H9 (cell line): ENCODE measurements around the gene MCM7. TPM values are rescaled to one million over a fixed set of nuclear protein-coding genes. Genes with fewer than 3 reads are reported as not detected.

ENCODE experiments used
- DNase-seq: peaks from one replicate; pipeline ENCODE4 v3.0.0-alpha.2; 2017
- H2AFZ ChIP-seq: one replicate; pipeline ENCODE4 v1.6.1; 2013; ENCODE audit warnings: mild to moderate bottlenecking, low read length, control low read depth, moderate library complexity
- H2AK5ac ChIP-seq: 2 replicates; pipeline ENCODE4 v1.6.1; 2013; ENCODE audit warnings: low read length, control low read depth, mixed read lengths; ENCODE audit not compliant: insufficient read length
- H2BK120ac ChIP-seq: one replicate; pipeline ENCODE4 v1.6.1; 2013; ENCODE audit warnings: low read depth, mild to moderate bottlenecking, low read length, control low read depth, inconsistent platforms; ENCODE audit not compliant: poor library complexity, severe bottlenecking
- H2BK12ac ChIP-seq: 2 replicates; pipeline ENCODE4 v1.6.1; 2013; ENCODE audit warnings: low read length, control low read depth, mixed read lengths, low read depth; ENCODE audit not compliant: insufficient read length
- H2BK15ac ChIP-seq: 2 replicates; pipeline ENCODE4 v1.6.1; 2013; ENCODE audit warnings: low read depth, low read length, control low read depth
- H2BK20ac ChIP-seq: one replicate; pipeline ENCODE4 v1.6.1; 2013; ENCODE audit warnings: low read depth, mild to moderate bottlenecking, low read length, control low read depth, inconsistent platforms; ENCODE audit not compliant: poor library complexity, severe bottlenecking
- H2BK5ac ChIP-seq: 2 replicates; pipeline ENCODE4 v1.6.1; 2013; ENCODE audit warnings: low read length, control low read depth, mixed read lengths; ENCODE audit not compliant: insufficient read length
- H3K14ac ChIP-seq: 2 replicates; pipeline ENCODE4 v1.6.1; 2013; ENCODE audit warnings: low read length, control low read depth; ENCODE audit not compliant: insufficient read depth
- H3K18ac ChIP-seq: 2 replicates; pipeline ENCODE4 v1.6.1; 2013; ENCODE audit warnings: low read depth, mild to moderate bottlenecking, mixed read lengths, low read length, control low read depth; ENCODE audit not compliant: insufficient read length
- H3K23ac ChIP-seq: 2 replicates; pipeline ENCODE4 v1.6.1; 2013; ENCODE audit warnings: low read length, control low read depth, mixed read lengths, low read depth; ENCODE audit not compliant: insufficient read length
- H3K23me2 ChIP-seq: 2 replicates; pipeline ENCODE4 v1.6.1; 2013; ENCODE audit warnings: low read depth, mild to moderate bottlenecking, mixed read lengths, low read length, control low read depth; ENCODE audit not compliant: insufficient read length, poor library complexity, severe bottlenecking
- H3K27ac ChIP-seq: 2 replicates; pipeline ENCODE4 v1.5.1; 2013; ENCODE audit warnings: low read length, control low read depth, mixed read lengths, low read depth; ENCODE audit not compliant: insufficient read length
- H3K27me3 ChIP-seq: 2 replicates; pipeline ENCODE4 v1.6.1; 2013; ENCODE audit warnings: low read length, control low read depth, inconsistent platforms; ENCODE audit not compliant: insufficient read depth
- H3K4ac ChIP-seq: 2 replicates; pipeline ENCODE4 v1.6.1; 2013; ENCODE audit warnings: low read depth, mild to moderate bottlenecking, control low read depth, inconsistent platforms, low read length, moderate library complexity
- H3K4me1 ChIP-seq: 2 replicates; pipeline ENCODE4 v1.6.1; 2013; ENCODE audit warnings: low read length, control low read depth, inconsistent platforms; ENCODE audit not compliant: insufficient read depth
- H3K4me2 ChIP-seq: 2 replicates; pipeline ENCODE4 v1.6.1; 2013; ENCODE audit warnings: low read length, control low read depth, mixed read lengths; ENCODE audit not compliant: insufficient read length, insufficient read depth
- H3K56ac ChIP-seq: 2 replicates; pipeline ENCODE4 v1.6.1; 2013; ENCODE audit warnings: low read depth, mild to moderate bottlenecking, mixed read lengths, low read length, control low read depth; ENCODE audit not compliant: insufficient read length
- H3K79me1 ChIP-seq: 2 replicates; pipeline ENCODE4 v1.6.1; 2013; ENCODE audit warnings: low read depth, mild to moderate bottlenecking, moderate library complexity, low read length, control low read depth, inconsistent platforms; ENCODE audit not compliant: insufficient read depth, poor library complexity, severe bottlenecking
- H3K79me2 ChIP-seq: 2 replicates; pipeline ENCODE4 v1.6.1; 2013; ENCODE audit warnings: low read length, control low read depth, inconsistent platforms; ENCODE audit not compliant: insufficient read depth
- H3K9ac ChIP-seq: 2 replicates; pipeline ENCODE4 v1.6.1; 2013; ENCODE audit warnings: low read length, control low read depth, mixed read lengths; ENCODE audit not compliant: insufficient read length; ENCODE audit errors: extremely low read depth
- H3K9me3 ChIP-seq: one replicate; pipeline ENCODE4 v1.6.1; 2013; ENCODE audit warnings: low read depth, low read length, inconsistent platforms; ENCODE audit not compliant: control insufficient read depth
- H3T11ph ChIP-seq: one replicate; pipeline ENCODE4 v1.6.1; 2013; ENCODE audit warnings: mild to moderate bottlenecking, low read length, control low read depth, inconsistent platforms
- H4K20me1 ChIP-seq: one replicate; pipeline ENCODE4 v1.6.1; 2013; ENCODE audit not compliant: control insufficient read depth, insufficient read length, insufficient read depth
- H4K5ac ChIP-seq: 2 replicates; pipeline ENCODE4 v1.6.1; 2013; ENCODE audit warnings: low read depth, mild to moderate bottlenecking, mixed read lengths, low read length, control low read depth; ENCODE audit not compliant: insufficient read length
- H4K8ac ChIP-seq: replicated peaks from 2 replicates; pipeline ENCODE4 v1.6.1; 2013; ENCODE audit warnings: low read length, control low read depth, mixed read lengths, low read depth; ENCODE audit not compliant: insufficient read length
- H4K91ac ChIP-seq: 2 replicates; pipeline ENCODE4 v1.6.1; 2013; ENCODE audit warnings: low read depth, mild to moderate bottlenecking, moderate library complexity, mixed read lengths, low read length, control low read depth; ENCODE audit not compliant: insufficient read length
- H3K27ac Mint-ChIP-seq, 3 experiments: 2 replicates in 2 of 3; 3 replicates in 1 of 3; pipeline ENCODE4 v1.8.0; 2020 to 2021; ENCODE audit warnings: mixed read lengths in 3 of 3, mild to moderate bottlenecking in 1 of 3, moderate library complexity in 1 of 3
- H3K27me3 Mint-ChIP-seq: 2 replicates; pipeline ENCODE4 v1.8.0; 2021; ENCODE audit warnings: low read depth, mild to moderate bottlenecking, moderate library complexity, mixed read lengths
- H3K36me3 Mint-ChIP-seq, 3 experiments: 2 replicates in 2 of 3; 3 replicates in 1 of 3; pipeline ENCODE4 v1.8.0; 2020 to 2021; ENCODE audit warnings: low read depth in 3 of 3, mixed read lengths in 3 of 3; ENCODE audit not compliant: insufficient read depth in 1 of 3
- H3K4me1 Mint-ChIP-seq, 2 experiments: 2 replicates each; pipeline ENCODE4 v1.8.0; 2020; ENCODE audit warnings: mixed read lengths in 2 of 2
- H3K4me3 Mint-ChIP-seq, 2 experiments: 2 replicates in 1 of 2; 3 replicates in 1 of 2; pipeline ENCODE4 v1.8.0; 2020 to 2021; ENCODE audit warnings: mild to moderate bottlenecking in 2 of 2, mixed read lengths in 2 of 2, moderate library complexity in 1 of 2
- H3K9me3 Mint-ChIP-seq, 2 experiments: 2 replicates in 1 of 2; 3 replicates in 1 of 2; pipeline ENCODE4 v1.8.0; 2020; ENCODE audit warnings: mild to moderate bottlenecking in 2 of 2, mixed read lengths in 2 of 2, moderate library complexity in 1 of 2
- CTCF ChIP-seq: fragments of 200-600 bp; sonication (generic); conservative IDR thresholded peaks from 3 replicates; pipeline ENCODE4 v1.8.0; 2021; ENCODE audit warnings: antibody characterized with exemption, mild to moderate bottlenecking
- WGBS: extraction: QIAGEN DNeasy Blood & Tissue Kit; methylation state at CpG from one replicate; pipeline ENCODE4 v1.1.7; 2013; ENCODE audit warnings: missing lambda C conversion rate, low lambda C conversion rate, mixed read lengths; ENCODE audit not compliant: insufficient read length; ENCODE audit errors: extremely low coverage; 5-methylcytosine and 5-hydroxymethylcytosine counted together
- total RNA-seq: library from RNA; stranded (reverse); gene quantifications from 2 replicates; pipeline ENCODE4 v1.2.1, GENCODE V29; 2021

The MCM7 gene
- total RNA-seq, 1 experiment from 2014 or later, result 390 TPM

- H3K23ac ChIP-seq, result no peak overlapping the region
- H3K27me3 ChIP-seq, result no peaks in the 10 kb centered on the region
- no peaks in the 10 kb centered on the region for H4K20me1 ChIP-seq
- Mint-ChIP-seq H3K27ac (peak overlapping the region; percentile 93 to 98 (median 93)), H3K9me3 (no peaks in the 10 kb centered on the region; a peak in 1 of 5 replicates), H3K4me1 (peaks cover 9 to 15% of the 10 kb centered on the region in 2 experiments), H3K4me3 (peak overlapping the region; percentile 96 to 97), H3K27me3 (peaks cover 5% of the 10 kb centered on the region), H3K36me3 (peaks cover 32 to 35% (median 34%) of the 10 kb centered on the region in 3 experiments)
- H3K18ac ChIP-seq, result peak overlapping the region; percentile 61
- H4K5ac ChIP-seq, result no peak overlapping the region
- peak overlapping the region; percentile 39 for H3K9ac ChIP-seq
- H2BK5ac ChIP-seq, result no peak overlapping the region
- H3K9me3 ChIP-seq, result no peaks in the 10 kb centered on the region
- no peak overlapping the region for H4K91ac ChIP-seq
- no peak overlapping the region for H2BK120ac ChIP-seq
- H3K14ac ChIP-seq, result no peak overlapping the region
- no peak overlapping the region for H2BK12ac ChIP-seq
- H2AFZ ChIP-seq, result no peak overlapping the region
- H3K4ac ChIP-seq, result no peak overlapping the region
- peaks cover 4% of the 10 kb centered on the region for H3K23me2 ChIP-seq
- WGBS, result no CpG with 5 or more reads among the region's 11 CpGs
- no peak overlapping the region for H3T11ph ChIP-seq
- H3K27ac ChIP-seq, result no peak overlapping the region
- no peak overlapping the region for H2BK15ac ChIP-seq
- no peaks in the 10 kb centered on the region for H3K79me2 ChIP-seq
- H3K79me1 ChIP-seq, result no peaks in the 10 kb centered on the region
- H3K4me1 ChIP-seq, result no peaks in the 10 kb centered on the region
- no peak overlapping the region for H2BK20ac ChIP-seq
- no peak for DNase-seq
- H4K8ac ChIP-seq, result no peak overlapping the region
- H3K4me2 ChIP-seq, result peak overlapping the region; percentile 90
- no peak for TF ChIP-seq CTCF
- H3K56ac ChIP-seq, result no peak overlapping the region
- H2AK5ac ChIP-seq, result no peak overlapping the region
Measured at GRCh38 chr7:100088095-100088620, 13.0 kb downstream of the MCM7 start.
